Esophagus squamous epithelium (tissue), 5 donors: Measurements from ENCODE around the gene TEX2. TPM values are rescaled to one million over a fixed set of nuclear protein-coding genes. Genes with fewer than 3 reads are reported as not detected.
A peak's percentile ranks its signal among the peaks of the same experiment; 100 is the strongest.

Source experiments
- DNase-seq: peaks from one replicate; lab custom pipeline; 2025; lab: John Stamatoyannopoulos, UW
- H3K27ac ChIP-seq, 4 donors: fragments of 200-600 bp; sonication (generic); one replicate each; pipeline ENCODE4 v1.5.1; 2016 to 2019; ENCODE audit warnings: mild to moderate bottlenecking in 1 of 4
- H3K27me3 ChIP-seq, 4 donors: fragments of 200-600 bp; sonication (generic); 1 replicate in 3 of 4; 2 replicates in 1 of 4; pipeline versions ENCODE4 v1.5.1 to v1.6.0; 2017 to 2021; ENCODE audit warnings: antibody characterized with exemption in 1 of 4
- H3K36me3 ChIP-seq, 3 donors: fragments of 200-600 bp; sonication (generic); one replicate each; pipeline ENCODE4 v1.5.1; 2016 to 2019
- H3K4me1 ChIP-seq, 3 donors: fragments of 200-600 bp; sonication (generic); one replicate each; pipeline ENCODE4 v1.5.1; 2017 to 2019
- H3K4me3 ChIP-seq, 4 donors: fragments of 200-600 bp; sonication (generic); 1 replicate in 3 of 4; 2 replicates in 1 of 4; pipeline ENCODE4 v1.5.1; 2016 to 2019; ENCODE audit warnings: mild to moderate bottlenecking in 2 of 4, moderate library complexity in 1 of 4
- H3K9me3 ChIP-seq, 3 donors: fragments of 200-600 bp; sonication (generic); one replicate each; pipeline ENCODE4 v1.5.1; 2016 to 2019
- CTCF ChIP-seq, 6 experiments: fragments of 450-650 bp in 4 of 6; fragments of 200-600 bp in 2 of 6; sonication (generic) in 2 of 6; IDR thresholded peaks; one replicate each; pipeline ENCODE4 v1.5.1; 2016 to 2019; ENCODE audit warnings: antibody characterized with exemption in 6 of 6, mild to moderate bottlenecking in 4 of 6, moderate library complexity in 4 of 6
- POLR2A ChIP-seq, 4 donors: fragments of 450-650 bp; IDR thresholded peaks; one replicate each; pipeline ENCODE4 v1.6.1; 2017; ENCODE audit warnings: antibody characterized with exemption in 4 of 4, mild to moderate bottlenecking in 4 of 4, moderate library complexity in 3 of 4
- WGBS, 2 donors: methylation state at CpG; one replicate each; pipeline ENCODE4 v1.1.5; 2018; 5-methylcytosine and 5-hydroxymethylcytosine counted together
- intact Hi-C: fragments of 100-400 bp; cut with DNase I; formaldehyde crosslinking; loops from one replicate; pipeline ENCODE4 v1.15.0; 2022
- total RNA-seq, 4 donors: library from RNA; depleted of rRNA; stranded (reverse); fragments of >200 nt; gene quantifications; one replicate each; pipeline ENCODE4 v1.1.0, GENCODE V29; 2016
- donor health status: DM: yes; HTN: yes; CAD: no.

TEX2 gene
- total RNA-seq, 4 donors from 2014 or later = 25.5 to 33.0 (median 29.7) TPM

GRCh38 chr17:64138441-64138840 is 124.6 kb downstream of the TEX2 start:
- no peak overlapping the region for H3K4me3 ChIP-seq
- no peaks in the 10 kb centered on the region for H3K36me3 ChIP-seq
- TF ChIP-seq POLR2A (IDR thresholded peaks at IDR 0.05) (no peak), CTCF (IDR thresholded peaks at IDR 0.05) (no peak)
- H3K27ac ChIP-seq = no peak overlapping the region
- no peaks in the 10 kb centered on the region for H3K9me3 ChIP-seq
- DNase-seq = no peak
- H3K27me3 ChIP-seq = no peaks in the 10 kb centered on the region
- intact Hi-C loops = loop anchor here (10.0 kb wide), 1 partner anchor 224 kb away; the partner anchor contains the start of genes CSHL1 and GH1
- WGBS, 2 donors = 76 to 80% methylated on average over 2 of the region's 2 CpGs
- no peaks in the 10 kb centered on the region for H3K4me1 ChIP-seq

- intact Hi-C loops = loop anchor here (10.0 kb wide), 1 partner anchor 220 kb away; the partner anchor contains the start of genes CSHL1 and GH1
- no peaks in the 10 kb centered on the region for H3K9me3 ChIP-seq
- H3K36me3 ChIP-seq = no peaks in the 10 kb centered on the region
- no peak overlapping the region for H3K27ac ChIP-seq
- H3K4me1 ChIP-seq = peaks cover 4 to 20% (median 7%) of the 10 kb centered on the region in 3 donors
- no peaks in the 10 kb centered on the region for H3K27me3 ChIP-seq
- no peak overlapping the region for H3K4me3 ChIP-seq
- whole genome bisulfite sequencing, 2 donors = 58 to 59% methylated on average over 6 of the region's 6 CpGs
- DNase-seq = no peak
- TF ChIP-seq POLR2A (IDR thresholded peaks at IDR 0.05) = no peak
- no peak for TF ChIP-seq CTCF (IDR thresholded peaks at IDR 0.05)
Measured at GRCh38 chr17:64135000-64135399, 128.1 kb downstream of the TEX2 start.

- TF ChIP-seq CTCF (IDR thresholded peaks at IDR 0.05) (no peak), POLR2A (IDR thresholded peaks at IDR 0.05) (no peak)
- Histone ChIP-seq H3K27ac (no peak overlapping the region), H3K4me3 (no peak overlapping the region), H3K27me3 (no peaks in the 10 kb centered on the region), H3K4me1 (peaks cover 4 to 20% (median 7%) of the 10 kb centered on the region in 3 donors), H3K36me3 (no peaks in the 10 kb centered on the region), H3K9me3 (no peaks in the 10 kb centered on the region)
- intact Hi-C loops = loop anchor here (10.0 kb wide), 1 partner anchor 220 kb away; the partner anchor contains the start of genes CSHL1 and GH1
- no peak for DNase-seq
- WGBS, 2 donors = 90% methylated on average over 6 of the region's 6 CpGs
Measured at GRCh38 chr17:64134216-64134970, 128.7 kb downstream of the TEX2 start.

GRCh38 chr17:64133546-64134215 is 129.4 kb downstream of the TEX2 start:
- no peak overlapping the region for H3K27ac ChIP-seq
- H3K9me3 ChIP-seq = no peaks in the 10 kb centered on the region
- intact Hi-C loops = loop anchor here (2.0 to 10.0 kb wide), 2 partner anchors 105 to 219 kb away; partner anchors contain the start of genes CSHL1 and GH1
- H3K36me3 ChIP-seq = no peaks in the 10 kb centered on the region
- peaks cover 4 to 26% (median 7%) of the 10 kb centered on the region in 3 donors for H3K4me1 ChIP-seq
- no peak overlapping the region for H3K4me3 ChIP-seq
- DNase-seq = no peak
- 40 to 44% methylated on average over 8 of the region's 8 CpGs for WGBS, 2 donors
- H3K27me3 ChIP-seq = no peaks in the 10 kb centered on the region
- TF ChIP-seq POLR2A (IDR thresholded peaks at IDR 0.05) (no peak), CTCF (IDR thresholded peaks at IDR 0.05) (peak; percentile 60 to 81 (median 72))
